T-cell (primary cell): ENCODE results near the gene IST1. TPM values are rescaled to one million over a fixed set of nuclear protein-coding genes. Genes with fewer than 3 reads are reported as not detected.

Experiments
- ATAC-seq, 4 experiments: fragments of 200-7000 bp in 3 of 4; fragments of 150-1000 bp in 1 of 4; cut with Tn5 transposase; replicated peaks in 1 of 4; 1 replicate in 3 of 4; 2 replicates in 1 of 4; pipeline ENCODE4 v1.10.0; 2021; ENCODE audit warnings: moderate library complexity in 3 of 4, mild to moderate bottlenecking in 2 of 4, moderate number of reproducible peaks in 1 of 4
- CTCF ChIA-PET, 2 donors: fragments of 300-600 bp; sonication (Branson Sonifier 250); formaldehyde crosslinking; loops; one replicate each; lab custom pipeline; 2022; ENCODE audit warnings: antibody characterized with exemption in 2 of 2; lab: Charles Lee
- POLR2A ChIA-PET, 2 donors: fragments of 300-600 bp; sonication (Branson Sonifier 250); formaldehyde crosslinking; loops; one replicate each; lab custom pipeline; 2022; ENCODE audit warnings: antibody characterized with exemption in 2 of 2; lab: Charles Lee
- DNase-seq, 35 experiments: peaks; one replicate each; pipeline versions ENCODE4 v3.0.0 to v3.0.0-alpha.2; 2013 to 2023
- H3K27ac ChIP-seq: one replicate; pipeline ENCODE4 v1.5.1; 2013; ENCODE audit warnings: low read length
- H3K27me3 ChIP-seq, 2 experiments: replicated peaks in 1 of 2; 1 replicate in 1 of 2; 2 replicates in 1 of 2; pipeline versions ENCODE4 v1.6.1 to v1.7.0; 2013; ENCODE audit warnings: low read length in 1 of 2, mixed read lengths in 1 of 2; ENCODE audit not compliant: control insufficient read depth in 2 of 2, insufficient read depth in 2 of 2; ENCODE audit errors: extremely low read depth in 1 of 2
- H3K36me3 ChIP-seq, 2 donors: 1 replicate in 1 of 2; 2 replicates in 1 of 2; pipeline versions ENCODE4 v1.6.1 to v1.7.0; 2013; ENCODE audit warnings: low read length in 1 of 2; ENCODE audit not compliant: control insufficient read depth in 2 of 2, insufficient read depth in 1 of 2; ENCODE audit errors: extremely low read depth in 1 of 2
- H3K4me1 ChIP-seq, 2 experiments: 1 replicate in 1 of 2; 2 replicates in 1 of 2; pipeline versions ENCODE4 v1.6.1 to v1.7.0; 2013; ENCODE audit warnings: low read length in 2 of 2, mixed read lengths in 1 of 2; ENCODE audit not compliant: insufficient read depth in 2 of 2, control insufficient read depth in 1 of 2; ENCODE audit errors: extremely low read depth in 1 of 2
- H3K4me3 ChIP-seq, 2 donors: 1 replicate in 1 of 2; 2 replicates in 1 of 2; pipeline versions ENCODE4 v1.5.1 to v1.7.0; 2013; ENCODE audit warnings: mild to moderate bottlenecking in 2 of 2, low read length in 1 of 2, moderate library complexity in 1 of 2; ENCODE audit not compliant: control insufficient read depth in 1 of 2; ENCODE audit errors: extremely low read depth in 1 of 2
- H3K9me3 ChIP-seq: 2 replicates; pipeline ENCODE4 v1.7.0; 2013
- H3K27ac Mint-ChIP-seq, 2 donors: one replicate each; pipeline ENCODE4 v1.8.0; 2020 to 2021; ENCODE audit warnings: mild to moderate bottlenecking in 2 of 2, mixed read lengths in 2 of 2
- H3K27me3 Mint-ChIP-seq, 2 donors: one replicate each; pipeline ENCODE4 v1.8.0; 2021 to 2022; ENCODE audit warnings: mixed read lengths in 2 of 2
- H3K36me3 Mint-ChIP-seq: one replicate; pipeline ENCODE4 v1.8.0; 2021; ENCODE audit warnings: mixed read lengths
- H3K4me1 Mint-ChIP-seq, 3 donors: one replicate each; pipeline ENCODE4 v1.8.0; 2020 to 2022; ENCODE audit warnings: mixed read lengths in 3 of 3, mild to moderate bottlenecking in 1 of 3
- H3K4me3 Mint-ChIP-seq, 3 donors: one replicate each; pipeline ENCODE4 v1.8.0; 2020 to 2022; ENCODE audit warnings: mild to moderate bottlenecking in 3 of 3, mixed read lengths in 3 of 3, moderate library complexity in 3 of 3
- H3K9me3 Mint-ChIP-seq, 3 donors: one replicate each; pipeline ENCODE4 v1.8.0; 2020 to 2022; ENCODE audit warnings: mixed read lengths in 3 of 3
- WGBS: methylation state at CpG from one replicate; pipeline ENCODE4 v1.1.5; 2013; ENCODE audit warnings: missing lambda C conversion rate; ENCODE audit not compliant: insufficient coverage; 5-methylcytosine and 5-hydroxymethylcytosine counted together
- total RNA-seq, 35 experiments: library from RNA in 6 of 35; stranded (reverse) in 6 of 35; fragments of 120-200 nt in 1 of 35; gene quantifications; one replicate each; pipeline versions ENCODE4 v1.2.1 to v1.2.4 and lab custom pipeline; 2013 to 2026

Gene IST1
- total RNA-seq, 5 donors from 2014 or later (not counting 1 experiment from before 2014, with no cell fraction given): 249 to 278 (median 263) TPM

DNA sequence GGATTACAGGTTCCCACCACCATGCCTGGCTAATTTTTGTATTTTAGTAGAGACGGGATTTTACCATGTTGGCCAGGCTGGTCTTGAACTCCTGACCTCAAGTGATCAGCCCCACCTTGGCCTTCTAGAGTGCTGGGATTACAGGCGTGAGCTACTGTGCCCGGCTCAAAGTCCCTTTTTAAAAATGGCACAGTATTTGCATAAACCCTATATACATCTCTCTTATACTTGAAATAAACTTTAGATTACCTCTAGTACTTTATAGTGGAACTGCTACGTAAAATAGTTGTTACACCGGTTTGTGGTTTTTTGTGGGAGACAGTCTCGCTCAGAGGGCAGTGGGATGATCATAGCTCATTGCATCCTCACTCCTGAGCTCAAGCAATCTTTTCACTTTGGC lies 36.3 kb downstream of the IST1 start:
- H3K9me3 ChIP-seq: no peaks in the 10 kb centered on the region
- Mint-ChIP-seq H3K36me3 (peaks cover 36% of the 10 kb centered on the region), H3K4me1 (peaks cover 0 to 24% (median 21%) of the 10 kb centered on the region in 3 donors), H3K27ac (no peak overlapping the region), H3K27me3 (no peaks in the 10 kb centered on the region), H3K4me3 (no peak overlapping the region), H3K9me3 (no peaks in the 10 kb centered on the region)
- H3K27ac ChIP-seq: no peak overlapping the region
- ChIA-PET POLR2A (interaction anchor here in 1 of 2 donors (0.6 kb wide), 1 partner anchor 82 kb away, joined by 3 read pairs; no protein-coding TSS in a partner anchor), CTCF (interaction anchor here in 1 of 2 donors (0.9 kb wide), 1 partner anchor 30 kb away, joined by 7 read pairs; no protein-coding TSS in a partner anchor)
- peaks cover 12 to 45% of the 10 kb centered on the region in 2 donors for H3K36me3 ChIP-seq
- WGBS: 100% methylated on average over 1 of the region's 6 CpGs
- ATAC-seq: no peak
- no peaks in the 10 kb centered on the region for H3K27me3 ChIP-seq
- H3K4me1 ChIP-seq: no peaks in the 10 kb centered on the region
- no peak for DNase-seq
- H3K4me3 ChIP-seq: no peak overlapping the region

DNA sequence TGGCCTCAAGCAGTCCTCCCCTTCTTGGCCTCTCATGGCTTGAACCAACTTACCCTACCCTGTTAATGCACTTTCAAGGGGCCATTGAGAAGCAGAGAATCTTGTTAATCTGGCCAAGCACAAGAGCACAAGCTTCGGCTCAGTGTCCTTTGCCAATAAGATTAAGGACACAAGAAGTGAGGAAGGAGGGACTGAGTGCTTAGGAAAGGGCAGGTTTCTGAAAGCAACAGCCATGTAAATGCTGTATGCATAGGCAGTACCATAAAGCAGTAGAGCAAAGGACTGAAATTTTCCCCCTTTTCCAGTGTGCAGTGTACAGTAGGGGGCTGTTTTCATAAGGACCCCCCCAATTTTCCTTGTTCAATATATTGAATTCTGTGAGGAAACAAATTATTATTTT lies 37.7 kb downstream of the IST1 start:
- POLR2A ChIA-PET: no interaction called here
- Histone ChIP-seq H3K9me3 (no peaks in the 10 kb centered on the region), H3K4me3 (no peak overlapping the region), H3K27me3 (no peaks in the 10 kb centered on the region), H3K4me1 (no peaks in the 10 kb centered on the region), H3K27ac (no peak overlapping the region), H3K36me3 (peaks cover 9 to 30% of the 10 kb centered on the region in 2 donors)
- H3K9me3 Mint-ChIP-seq: no peaks in the 10 kb centered on the region
- ATAC-seq (no peak), DNase-seq (no peak)
- H3K27ac Mint-ChIP-seq: no peak overlapping the region
- H3K27me3 Mint-ChIP-seq: no peaks in the 10 kb centered on the region
- CTCF ChIA-PET: no interaction called here
- H3K4me1 Mint-ChIP-seq: peaks cover 4 to 21% (median 15%) of the 10 kb centered on the region in 3 donors
- 100% methylated on average over 1 of the region's 1 CpG for WGBS
- no peak overlapping the region for H3K4me3 Mint-ChIP-seq
- peaks cover 25% of the 10 kb centered on the region for H3K36me3 Mint-ChIP-seq

DNA sequence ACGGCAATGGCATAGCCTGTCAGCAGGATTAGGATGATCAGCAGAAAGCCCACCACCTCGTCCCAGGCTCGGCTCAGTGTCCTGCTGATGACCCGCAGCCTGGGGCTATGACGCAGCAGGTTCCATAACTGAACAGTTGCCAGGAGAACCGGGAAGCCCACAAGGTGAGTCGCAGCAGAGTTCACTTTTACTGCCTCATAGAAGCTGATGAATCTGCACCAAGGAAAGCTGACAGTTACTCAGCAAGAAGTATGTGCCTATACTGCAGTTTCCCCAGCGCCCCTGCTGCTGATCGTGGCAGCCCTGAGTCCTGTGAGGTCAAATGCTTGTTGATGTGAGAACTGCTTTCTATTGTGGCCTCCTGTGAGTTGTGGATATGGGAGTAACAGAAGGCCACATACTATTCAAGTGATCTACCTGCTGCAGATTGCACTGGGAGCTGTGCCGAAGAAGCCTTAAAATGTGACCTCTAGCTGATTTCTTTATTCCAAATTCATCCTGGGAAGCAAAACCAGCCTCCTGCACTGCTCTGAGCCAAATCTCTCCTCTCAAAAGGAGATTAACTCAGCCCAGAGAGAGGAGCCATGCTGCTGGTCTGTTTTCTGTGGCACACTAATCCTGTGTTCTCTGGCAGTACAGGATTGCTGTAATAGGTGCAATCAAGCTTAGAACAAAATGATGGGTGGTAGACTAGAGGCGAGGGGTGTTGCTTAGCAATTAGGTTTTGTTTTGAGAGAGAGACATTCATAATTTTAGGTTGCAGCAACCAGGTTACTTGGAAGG lies 38.8 kb downstream of the IST1 start:
- Mint-ChIP-seq H3K27me3 (no peaks in the 10 kb centered on the region), H3K4me3 (no peak overlapping the region), H3K4me1 (peaks cover 4 to 14% (median 11%) of the 10 kb centered on the region in 3 donors), H3K9me3 (no peaks in the 10 kb centered on the region), H3K27ac (peak overlapping the region in 1 of 2 donors; percentile 3), H3K36me3 (peaks cover 17% of the 10 kb centered on the region)
- DNase-seq: no peak
- ChIA-PET CTCF (no interaction called here), POLR2A (no interaction called here)
- no peaks in the 10 kb centered on the region for H3K4me1 ChIP-seq
- H3K27ac ChIP-seq: no peak overlapping the region
- peaks cover 6 to 20% of the 10 kb centered on the region in 2 donors for H3K36me3 ChIP-seq
- no peaks in the 10 kb centered on the region for H3K27me3 ChIP-seq
- H3K4me3 ChIP-seq: no peak overlapping the region
- ATAC-seq: no peak
- no peaks in the 10 kb centered on the region for H3K9me3 ChIP-seq
- WGBS: 97% methylated on average over 5 of the region's 11 CpGs

DNA sequence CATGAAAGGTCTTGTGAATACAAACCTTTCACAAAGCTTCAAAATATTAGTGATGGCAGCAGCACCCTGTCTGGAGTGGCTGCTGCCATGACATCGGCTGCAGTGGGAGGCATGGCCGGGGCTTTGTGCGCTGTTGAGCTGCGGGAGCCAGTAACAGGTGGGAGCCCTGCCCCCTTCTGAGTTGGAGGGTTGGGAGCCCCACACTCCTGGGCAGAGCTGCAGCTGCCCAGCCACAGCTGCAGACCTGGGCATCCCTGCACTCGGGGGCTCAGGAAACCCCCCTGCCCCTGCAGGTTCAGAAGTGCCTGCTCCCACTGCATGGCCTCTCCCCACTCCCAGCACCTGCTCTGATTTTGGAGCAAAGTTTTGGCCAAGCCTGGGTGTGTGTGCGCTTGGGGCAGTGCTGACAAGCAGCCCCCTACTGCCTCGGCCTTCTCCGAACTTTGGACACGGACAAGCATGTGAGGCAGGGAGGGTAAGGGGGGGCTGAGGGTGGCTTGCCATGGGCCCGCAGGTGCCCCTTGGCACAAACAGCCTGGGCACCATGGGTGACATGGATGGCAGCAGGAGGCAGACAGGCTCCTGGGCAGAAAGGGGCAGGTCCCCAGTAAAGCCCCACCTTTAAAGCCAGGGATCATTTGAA lies 42.7 kb downstream of the IST1 start:
- H3K4me1 ChIP-seq: no peaks in the 10 kb centered on the region
- no peak overlapping the region for H3K4me3 ChIP-seq
- no peak overlapping the region for H3K27ac ChIP-seq
- no peaks in the 10 kb centered on the region for H3K9me3 ChIP-seq
- no peak overlapping the region for H3K27ac Mint-ChIP-seq
- no peaks in the 10 kb centered on the region for H3K27me3 Mint-ChIP-seq
- peaks cover 9% of the 10 kb centered on the region for H3K36me3 Mint-ChIP-seq
- 83% methylated on average over 9 of the region's 10 CpGs for WGBS
- ATAC-seq (no peak), DNase-seq (no peak)
- ChIA-PET POLR2A (no interaction called here), CTCF (interaction anchor here (0.5 to 1.5 kb wide), 2 partner anchors 23 to 114 kb away, joined by 4 to 5 read pairs; no protein-coding TSS in a partner anchor)
- peaks cover 6% of the 10 kb centered on the region in 2 donors for H3K36me3 ChIP-seq
- no peaks in the 10 kb centered on the region for H3K9me3 Mint-ChIP-seq
- peaks cover 4 to 8% (median 4%) of the 10 kb centered on the region in 3 donors for H3K4me1 Mint-ChIP-seq
- no peak overlapping the region for H3K4me3 Mint-ChIP-seq
- no peaks in the 10 kb centered on the region for H3K27me3 ChIP-seq

DNA sequence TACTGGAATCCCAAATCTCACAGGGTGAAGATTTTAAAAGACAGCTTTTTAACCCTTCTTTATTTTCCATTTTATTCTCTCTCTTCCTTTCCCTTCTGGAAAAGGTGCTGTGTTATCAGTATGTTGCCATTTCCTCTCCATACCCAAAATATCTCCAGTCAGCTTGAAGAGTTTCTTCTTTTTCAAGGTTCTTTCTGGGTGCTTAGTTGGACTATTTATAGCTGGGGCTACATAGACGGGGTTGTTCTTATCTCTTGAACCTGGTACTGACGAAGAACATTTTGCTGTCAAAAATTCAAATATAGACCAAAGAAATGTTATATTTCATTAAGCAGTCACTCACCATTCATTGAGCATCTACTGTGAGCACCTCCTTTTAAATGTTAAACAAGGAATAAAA lies 48.6 kb downstream of the IST1 start:
- POLR2A ChIA-PET: interaction anchor here in 1 of 2 donors (0.6 kb wide), 1 partner anchor 12 kb away, joined by 9 read pairs; no protein-coding TSS in a partner anchor

DNA sequence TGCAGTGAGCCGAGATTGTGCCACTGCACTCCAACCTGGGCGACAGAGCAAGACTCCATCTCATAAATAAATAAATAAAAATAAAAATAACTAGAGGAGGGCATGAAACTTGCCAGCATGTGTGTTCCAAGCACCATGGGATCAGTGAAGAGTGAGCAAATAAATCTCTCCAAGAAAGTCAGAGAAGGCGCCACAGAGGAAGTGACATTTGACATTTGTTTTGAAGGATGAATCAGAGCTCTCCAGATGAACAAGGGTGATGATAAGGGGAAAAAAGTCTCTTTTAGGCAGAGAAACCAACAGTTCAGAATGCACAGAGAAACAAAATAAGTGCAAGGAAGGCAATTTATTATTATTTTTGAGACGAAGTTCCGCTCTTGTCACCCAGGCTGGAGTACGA lies 50.3 kb downstream of the IST1 start:
- CTCF ChIA-PET: interaction anchor here in 1 of 2 donors (0.7 kb wide), 1 partner anchor 99 kb away, joined by 3 read pairs; no protein-coding TSS in a partner anchor
- H3K27me3 ChIP-seq: peaks cover 0 to 7% of the 10 kb centered on the region in 2 experiments
- no peaks in the 10 kb centered on the region for H3K4me1 ChIP-seq
- no peak overlapping the region for H3K27ac ChIP-seq
- DNase-seq: no peak
- H3K36me3 ChIP-seq: no peaks in the 10 kb centered on the region
- no peak overlapping the region for H3K27ac Mint-ChIP-seq
- POLR2A ChIA-PET: interaction anchor here in 1 of 2 donors (0.6 kb wide), 1 partner anchor 286 kb away, joined by 6 read pairs; no protein-coding TSS in a partner anchor
- ATAC-seq: no peak
- H3K4me3 Mint-ChIP-seq: no peak overlapping the region
- no peaks in the 10 kb centered on the region for H3K36me3 Mint-ChIP-seq
- H3K4me1 Mint-ChIP-seq: peaks cover 0 to 3% (median 0%) of the 10 kb centered on the region in 3 donors
- no peak overlapping the region for H3K4me3 ChIP-seq
- no peaks in the 10 kb centered on the region for H3K9me3 Mint-ChIP-seq
- no CpG with 5 or more reads among the region's 6 CpGs for WGBS
- H3K9me3 ChIP-seq: no peaks in the 10 kb centered on the region
- peaks cover 3 to 4% of the 10 kb centered on the region in 2 donors for H3K27me3 Mint-ChIP-seq

More for the DNA sequence above, 48.6 kb downstream of the IST1 start:
- WGBS: no CpG with 5 or more reads among the region's 2 CpGs
- no peak for DNase-seq
- no peak for ATAC-seq
- Mint-ChIP-seq H3K9me3 (no peaks in the 10 kb centered on the region), H3K27ac (no peak overlapping the region), H3K36me3 (no peaks in the 10 kb centered on the region), H3K4me3 (no peak overlapping the region), H3K27me3 (peaks cover 3 to 4% of the 10 kb centered on the region in 2 donors), H3K4me1 (peaks cover 0 to 3% (median 0%) of the 10 kb centered on the region in 3 donors)
- CTCF ChIA-PET: interaction anchor here in 1 of 2 donors (0.6 kb wide), 1 partner anchor 156 kb away, joined by 3 read pairs; no protein-coding TSS in a partner anchor
- H3K4me3 ChIP-seq: no peak overlapping the region
- H3K36me3 ChIP-seq: no peaks in the 10 kb centered on the region
- H3K9me3 ChIP-seq: no peaks in the 10 kb centered on the region
- no peaks in the 10 kb centered on the region for H3K4me1 ChIP-seq
- no peak overlapping the region for H3K27ac ChIP-seq
- H3K27me3 ChIP-seq: peaks cover 0 to 3% of the 10 kb centered on the region in 2 experiments
